Mesendoderm (in vitro differentiated cells): ENCODE results near the gene PBRM1.

Experiments used
- DNase-seq: peaks from one replicate; pipeline ENCODE4 v3.0.0; 2013
- H2AK5ac ChIP-seq: 2 replicates; pipeline ENCODE4 v1.6.1; 2013; ENCODE audit warnings: low read length, inconsistent platforms
- H2BK120ac ChIP-seq: 2 replicates; pipeline ENCODE4 v1.6.1; 2013; ENCODE audit warnings: low read depth, mild to moderate bottlenecking, low read length, moderate library complexity, mixed read lengths
- H2BK15ac ChIP-seq: replicated peaks from 2 replicates; pipeline ENCODE4 v1.6.1; 2013; ENCODE audit warnings: low read depth, mild to moderate bottlenecking, moderate library complexity
- H2BK5ac ChIP-seq: 2 replicates; pipeline ENCODE4 v1.6.1; 2013; ENCODE audit warnings: low read length, inconsistent platforms
- H3K18ac ChIP-seq: 2 replicates; pipeline ENCODE4 v1.6.1; 2013; ENCODE audit warnings: mild to moderate bottlenecking, low read length, mixed read lengths
- H3K23ac ChIP-seq: one replicate; pipeline ENCODE4 v1.6.1; 2013; ENCODE audit warnings: low read length
- H3K27ac ChIP-seq: 2 replicates; pipeline ENCODE4 v1.5.1; 2013; ENCODE audit warnings: low read depth, mild to moderate bottlenecking, inconsistent platforms, low read length, moderate library complexity
- H3K27me3 ChIP-seq: 2 replicates; pipeline ENCODE4 v1.6.1; 2013; ENCODE audit warnings: low read length, control low read depth, mild to moderate bottlenecking, inconsistent platforms; ENCODE audit not compliant: insufficient read depth, poor library complexity
- H3K36me3 ChIP-seq: 2 replicates; pipeline ENCODE4 v1.6.1; 2013; ENCODE audit warnings: low read length, inconsistent platforms; ENCODE audit not compliant: control insufficient read depth, insufficient read depth
- H3K4ac ChIP-seq: one replicate; pipeline ENCODE4 v1.6.1; 2013; ENCODE audit warnings: low read depth, mild to moderate bottlenecking, low read length, moderate library complexity
- H3K4me1 ChIP-seq: 2 replicates; pipeline ENCODE4 v1.6.1; 2013; ENCODE audit warnings: low read depth, low read length, inconsistent platforms; ENCODE audit not compliant: control insufficient read depth
- H3K4me2 ChIP-seq: 2 replicates; pipeline ENCODE4 v1.6.1; 2013; ENCODE audit warnings: low read length
- H3K4me3 ChIP-seq: 2 replicates; pipeline ENCODE4 v1.5.1; 2013; ENCODE audit warnings: mild to moderate bottlenecking, low read length
- H3K56ac ChIP-seq: one replicate; pipeline ENCODE4 v1.6.1; 2013; ENCODE audit warnings: low read length
- H3K79me1 ChIP-seq: 2 replicates; pipeline ENCODE4 v1.6.1; 2013; ENCODE audit warnings: low read length, inconsistent platforms
- H3K79me2 ChIP-seq: 2 replicates; pipeline ENCODE4 v1.6.1; 2013; ENCODE audit warnings: mild to moderate bottlenecking, low read length; ENCODE audit not compliant: control insufficient read depth, insufficient read depth
- H3K9ac ChIP-seq: 2 replicates; pipeline ENCODE4 v1.6.1; 2013; ENCODE audit warnings: low read length, inconsistent platforms
- H4K5ac ChIP-seq: one replicate; pipeline ENCODE4 v1.6.1; 2013; ENCODE audit warnings: low read length
- H4K8ac ChIP-seq: one replicate; pipeline ENCODE4 v1.6.1; 2013; ENCODE audit warnings: low read depth, mild to moderate bottlenecking, control low read depth, low read length, moderate library complexity
- WGBS: extraction: QIAGEN DNeasy Blood & Tissue Kit; methylation state at CpG from one replicate; pipeline ENCODE4 v1.1.7; 2013; ENCODE audit warnings: low lambda C conversion rate, missing lambda C conversion rate; ENCODE audit not compliant: insufficient coverage; ENCODE audit errors: extremely low coverage; 5-methylcytosine and 5-hydroxymethylcytosine counted together

PBRM1 gene

GRCh38 chr3:52509753-52510328 lies 175.9 kb downstream of the PBRM1 start:
- no peak overlapping the region for H2AK5ac ChIP-seq
- no peak overlapping the region for H2BK15ac ChIP-seq
- H3K23ac ChIP-seq: no peak overlapping the region
- H3K79me2 ChIP-seq: no peaks in the 10 kb centered on the region
- DNase-seq: no peak
- H3K4me3 ChIP-seq: no peak overlapping the region
- no peaks in the 10 kb centered on the region for H3K27me3 ChIP-seq
- H4K8ac ChIP-seq: no peak overlapping the region
- no peak overlapping the region for H3K56ac ChIP-seq
- H3K27ac ChIP-seq: no peak overlapping the region
- H2BK120ac ChIP-seq: no peak overlapping the region
- H4K5ac ChIP-seq: no peak overlapping the region
- no peak overlapping the region for H2BK5ac ChIP-seq
- no CpG with 5 or more reads among the region's 12 CpGs for WGBS
- no peak overlapping the region for H3K4me2 ChIP-seq
- H3K9ac ChIP-seq: no peak overlapping the region
- H3K4me1 ChIP-seq: no peaks in the 10 kb centered on the region
- H3K79me1 ChIP-seq: no peaks in the 10 kb centered on the region
- H3K18ac ChIP-seq: no peak overlapping the region
- H3K4ac ChIP-seq: no peak overlapping the region
- H3K36me3 ChIP-seq: no peaks in the 10 kb centered on the region

GRCh38 chr3:52507359-52507758 lies 178.4 kb downstream of the PBRM1 start:
- H3K23ac ChIP-seq: no peak overlapping the region
- no CpG with 5 or more reads among the region's 5 CpGs for WGBS
- DNase-seq: peak; percentile 37

DNA sequence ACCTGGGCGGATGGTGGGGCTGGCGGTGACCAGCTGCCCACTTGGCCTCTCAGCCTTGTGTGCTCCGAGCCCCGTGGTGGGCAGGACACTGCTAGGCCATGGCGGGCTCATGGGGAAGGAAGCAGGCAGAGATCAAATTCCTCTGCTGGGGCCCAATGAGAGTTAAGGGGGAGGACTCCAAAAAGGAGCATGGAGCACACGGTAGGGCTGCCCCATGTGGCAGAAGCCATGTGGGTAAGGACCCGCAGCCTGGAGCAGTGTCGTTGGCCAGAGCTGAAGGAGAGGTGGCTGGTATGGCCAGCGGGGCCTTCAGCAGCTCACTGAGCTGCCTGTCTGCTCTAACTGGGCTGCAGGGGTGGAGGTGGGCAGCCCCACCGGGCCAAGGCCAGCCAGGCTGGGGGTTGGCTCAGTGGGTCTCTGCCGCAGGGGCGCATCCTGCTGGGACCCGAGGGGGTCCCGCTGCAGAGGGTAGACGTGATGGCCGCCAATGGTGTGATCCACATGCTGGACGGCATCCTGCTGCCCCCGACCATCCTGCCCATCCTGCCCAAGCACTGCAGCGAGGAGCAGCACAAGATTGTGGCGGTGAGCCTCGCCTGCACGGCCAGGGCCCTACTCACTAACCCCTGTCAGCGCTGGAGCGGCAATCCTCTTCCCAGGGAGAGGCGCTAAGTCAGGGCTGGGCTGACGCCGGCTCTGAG lies 179.3 kb downstream of the PBRM1 start:
- Histone ChIP-seq H3K36me3 (no peaks in the 10 kb centered on the region), H3K56ac (no peak overlapping the region), H2BK15ac (no peak overlapping the region), H4K8ac (no peak overlapping the region), H3K79me1 (no peaks in the 10 kb centered on the region), H4K5ac (no peak overlapping the region), H2BK120ac (no peak overlapping the region), H3K27me3 (no peaks in the 10 kb centered on the region), H3K4ac (no peak overlapping the region), H3K18ac (no peak overlapping the region), H3K27ac (no peak overlapping the region), H2AK5ac (no peak overlapping the region), H3K23ac (no peak overlapping the region), H3K4me1 (no peaks in the 10 kb centered on the region), H3K79me2 (no peaks in the 10 kb centered on the region), H2BK5ac (no peak overlapping the region), H3K4me3 (no peak overlapping the region), H3K4me2 (no peak overlapping the region), H3K9ac (no peak overlapping the region)
- no CpG with 5 or more reads among the region's 27 CpGs for WGBS
- peak; percentile 17 for DNase-seq

More at GRCh38 chr3:52507359-52507758, 178.4 kb downstream of the PBRM1 start:
- no peaks in the 10 kb centered on the region for H3K36me3 ChIP-seq
- no peaks in the 10 kb centered on the region for H3K4me1 ChIP-seq
- H2BK120ac ChIP-seq: no peak overlapping the region
- H2AK5ac ChIP-seq: no peak overlapping the region
- no peak overlapping the region for H3K4ac ChIP-seq
- no peak overlapping the region for H3K4me3 ChIP-seq
- H3K79me1 ChIP-seq: no peaks in the 10 kb centered on the region
- H2BK5ac ChIP-seq: no peak overlapping the region
- no peak overlapping the region for H3K9ac ChIP-seq
- no peak overlapping the region for H4K5ac ChIP-seq
- no peak overlapping the region for H3K56ac ChIP-seq
- no peak overlapping the region for H3K27ac ChIP-seq
- no peak overlapping the region for H3K4me2 ChIP-seq
- H4K8ac ChIP-seq: no peak overlapping the region
- no peaks in the 10 kb centered on the region for H3K79me2 ChIP-seq
- H2BK15ac ChIP-seq: no peak overlapping the region
- no peak overlapping the region for H3K18ac ChIP-seq
- no peaks in the 10 kb centered on the region for H3K27me3 ChIP-seq

DNA sequence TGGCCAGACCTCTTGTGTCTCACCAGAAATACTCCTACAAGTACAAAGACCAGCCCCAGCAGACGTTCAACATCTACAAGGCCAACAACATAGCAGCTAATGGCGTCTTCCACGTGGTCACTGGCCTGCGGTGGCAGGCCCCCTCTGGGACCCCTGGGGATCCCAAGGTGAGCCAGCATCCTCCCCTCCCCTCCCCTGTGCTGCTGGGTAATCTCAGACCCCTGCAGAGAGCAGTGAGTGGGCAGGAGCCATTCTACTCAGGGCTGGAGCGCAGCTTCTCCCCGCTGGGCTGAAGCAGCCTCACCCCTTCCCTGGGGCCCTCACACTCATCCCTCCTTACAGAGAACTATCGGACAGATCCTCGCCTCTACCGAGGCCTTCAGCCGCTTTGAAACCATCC lies 180.7 kb downstream of the PBRM1 start:
- Histone ChIP-seq H4K5ac (no peak overlapping the region), H3K18ac (no peak overlapping the region), H2BK120ac (no peak overlapping the region), H3K79me2 (no peaks in the 10 kb centered on the region), H2BK5ac (no peak overlapping the region), H3K79me1 (no peaks in the 10 kb centered on the region), H3K27me3 (no peaks in the 10 kb centered on the region), H3K4me2 (no peak overlapping the region), H2BK15ac (no peak overlapping the region), H2AK5ac (no peak overlapping the region), H3K23ac (no peak overlapping the region), H3K9ac (no peak overlapping the region), H3K4me1 (no peaks in the 10 kb centered on the region), H3K4me3 (no peak overlapping the region), H3K27ac (no peak overlapping the region), H3K56ac (no peak overlapping the region), H3K36me3 (no peaks in the 10 kb centered on the region), H4K8ac (no peak overlapping the region), H3K4ac (no peak overlapping the region)
- no CpG with 5 or more reads among the region's 10 CpGs for WGBS
- DNase-seq: no peak

DNA sequence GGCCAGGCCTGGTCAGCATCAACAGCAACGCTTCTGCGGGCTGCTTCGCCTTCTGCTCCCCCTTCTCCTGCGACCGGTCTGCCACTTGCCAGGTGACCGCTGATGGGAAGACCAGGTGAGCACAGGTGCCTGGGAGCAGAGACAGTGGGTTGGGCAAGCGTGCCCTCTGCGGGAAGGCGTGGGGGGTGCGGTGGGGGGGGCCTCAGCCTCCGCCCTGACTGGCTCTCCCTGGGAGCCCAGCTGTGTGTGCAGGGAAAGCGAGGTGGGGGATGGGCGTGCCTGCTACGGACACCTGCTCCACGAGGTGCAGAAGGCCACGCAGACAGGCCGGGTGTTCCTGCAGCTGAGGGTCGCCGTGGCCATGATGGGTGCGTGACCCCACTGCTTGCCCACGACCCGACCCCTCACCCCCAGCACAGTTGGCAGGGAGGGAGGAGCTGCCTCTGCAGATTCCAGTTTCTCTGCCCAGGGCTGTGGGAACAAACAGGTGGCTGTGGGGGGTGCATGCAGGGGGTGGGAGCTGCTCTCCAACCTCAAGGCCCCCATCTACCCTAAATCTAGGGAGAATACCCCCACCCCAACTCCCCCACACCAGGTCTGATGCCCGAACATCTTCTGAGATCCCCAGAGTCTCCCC lies 181.8 kb downstream of the PBRM1 start:
- no peak overlapping the region for H3K4me2 ChIP-seq
- H3K79me2 ChIP-seq: no peaks in the 10 kb centered on the region
- H3K9ac ChIP-seq: no peak overlapping the region
- H4K5ac ChIP-seq: no peak overlapping the region
- H3K4me3 ChIP-seq: no peak overlapping the region
- H3K4ac ChIP-seq: no peak overlapping the region
- no peak overlapping the region for H3K27ac ChIP-seq
- no peak overlapping the region for H3K56ac ChIP-seq
- no peak overlapping the region for H2BK120ac ChIP-seq
- H4K8ac ChIP-seq: no peak overlapping the region
- no CpG with 5 or more reads among the region's 23 CpGs for WGBS
- no peak overlapping the region for H3K18ac ChIP-seq
- H2BK15ac ChIP-seq: no peak overlapping the region
- H2BK5ac ChIP-seq: no peak overlapping the region
- DNase-seq: no peak
- H3K27me3 ChIP-seq: no peaks in the 10 kb centered on the region
- H2AK5ac ChIP-seq: no peak overlapping the region
- H3K23ac ChIP-seq: no peak overlapping the region
- no peaks in the 10 kb centered on the region for H3K36me3 ChIP-seq
- H3K4me1 ChIP-seq: no peaks in the 10 kb centered on the region
- no peaks in the 10 kb centered on the region for H3K79me1 ChIP-seq
